ENCODE results near the gene SSPN.

The SSPN gene

GRCh38 chr12:26283617-26284016, 88.2 kb downstream of the SSPN start:
- no peak for TF ChIP-seq CTCF (IDR thresholded peaks at IDR 0.05; ENCODE audit: low read depth, low read length)
- H3K4me3 ChIP-seq (ENCODE audit: low read depth, low read length) = no peak overlapping the region
- no peak overlapping the region for H3K27ac ChIP-seq
- no peaks in the 10 kb centered on the region for H3K36me3 ChIP-seq
- DNase-seq = no peak
- H3K9me3 ChIP-seq (ENCODE audit: severe bottlenecking) = no peaks in the 10 kb centered on the region
- H3K27me3 ChIP-seq (ENCODE audit: insufficient read depth, low read depth, severe bottlenecking) = no peaks in the 10 kb centered on the region

- no peak for TF ChIP-seq CTCF (IDR thresholded peaks at IDR 0.05; ENCODE audit: low read depth, low read length)
- DNase-seq = no peak
- H3K9me3 ChIP-seq (ENCODE audit: severe bottlenecking) = no peaks in the 10 kb centered on the region
- no peaks in the 10 kb centered on the region for H3K36me3 ChIP-seq
- H3K4me3 ChIP-seq (ENCODE audit: low read depth, low read length) = no peak overlapping the region
- no peaks in the 10 kb centered on the region for H3K27me3 ChIP-seq (ENCODE audit: insufficient read depth, low read depth, severe bottlenecking)
- H3K27ac ChIP-seq = no peak overlapping the region
Measured at GRCh38 chr12:26285401-26285800, 90.0 kb downstream of the SSPN start.

- H3K27ac ChIP-seq = no peak overlapping the region
Measured at GRCh38 chr12:26286186-26286585, 90.8 kb downstream of the SSPN start.

GRCh38 chr12:26287671-26288381, 92.5 kb downstream of the SSPN start:
- DNase-seq = no peak
- no peak for TF ChIP-seq CTCF (IDR thresholded peaks at IDR 0.05; ENCODE audit: low read depth, low read length)
- Histone ChIP-seq H3K9me3 (ENCODE audit: severe bottlenecking) (no peaks in the 10 kb centered on the region), H3K27ac (no peak overlapping the region), H3K4me3 (ENCODE audit: low read depth, low read length) (no peak overlapping the region), H3K36me3 (no peaks in the 10 kb centered on the region), H3K27me3 (ENCODE audit: insufficient read depth, low read depth, severe bottlenecking) (no peaks in the 10 kb centered on the region)

More at GRCh38 chr12:26286186-26286585, 90.8 kb downstream of the SSPN start:
- Histone ChIP-seq H3K9me3 (ENCODE audit: severe bottlenecking) (no peaks in the 10 kb centered on the region), H3K4me3 (ENCODE audit: low read depth, low read length) (no peak overlapping the region), H3K36me3 (no peaks in the 10 kb centered on the region), H3K27me3 (ENCODE audit: insufficient read depth, low read depth, severe bottlenecking) (no peaks in the 10 kb centered on the region)
- DNase-seq = no peak
- no peak for TF ChIP-seq CTCF (IDR thresholded peaks at IDR 0.05; ENCODE audit: low read depth, low read length)

GRCh38 chr12:26290565-26290964, 95.2 kb downstream of the SSPN start:
- no peak overlapping the region for H3K4me3 ChIP-seq (ENCODE audit: low read depth, low read length)
- no peaks in the 10 kb centered on the region for H3K36me3 ChIP-seq
- DNase-seq = no peak
- no peak for TF ChIP-seq CTCF (IDR thresholded peaks at IDR 0.05; ENCODE audit: low read depth, low read length)
- no peak overlapping the region for H3K27ac ChIP-seq
- H3K27me3 ChIP-seq (ENCODE audit: insufficient read depth, low read depth, severe bottlenecking) = no peaks in the 10 kb centered on the region
- H3K9me3 ChIP-seq (ENCODE audit: severe bottlenecking) = no peaks in the 10 kb centered on the region

GRCh38 chr12:26292596-26292995, 97.2 kb downstream of the SSPN start:
- TF ChIP-seq CTCF (IDR thresholded peaks at IDR 0.05; ENCODE audit: low read depth, low read length) = no peak
- DNase-seq = no peak

More at GRCh38 chr12:26292596-26292995, 97.2 kb downstream of the SSPN start:
- Histone ChIP-seq H3K9me3 (ENCODE audit: severe bottlenecking) (no peaks in the 10 kb centered on the region), H3K27me3 (ENCODE audit: insufficient read depth, low read depth, severe bottlenecking) (no peaks in the 10 kb centered on the region), H3K4me3 (ENCODE audit: low read depth, low read length) (no peak overlapping the region), H3K27ac (no peak overlapping the region), H3K36me3 (no peaks in the 10 kb centered on the region)

Measured in WERI-Rb-1 (cell line).